HG03520 (cell line): ENCODE measurements around the gene AGPAT3.
"Not testable (repeated sequence)": the region's sequence is repeated elsewhere in the genome, so short reads cannot be mapped to it uniquely, and the experiment has no call there.

Experiments used
- ATAC-seq: cut with Tn5 transposase; IDR thresholded peaks from one replicate; pipeline ENCODE4 v1.9.1; 2021; ENCODE audit warnings: mild to moderate bottlenecking, moderate library complexity; ENCODE audit not compliant: unreplicated experiment

Gene AGPAT3

GRCh38 chr21:43834146-43834905 is 30.7 kb upstream of the AGPAT3 start:
- no peak for ATAC-seq

GRCh38 chr21:43835050-43835449 is 30.0 kb upstream of the AGPAT3 start:
- no peak for ATAC-seq

- ATAC-seq = no peak
Observed at GRCh38 chr21:43835861-43836260, 29.2 kb upstream of the AGPAT3 start.

GRCh38 chr21:43836616-43837015 is 28.4 kb upstream of the AGPAT3 start:
- ATAC-seq = no peak

- no peak for ATAC-seq
Observed at GRCh38 chr21:43840259-43840658, 24.8 kb upstream of the AGPAT3 start.

GRCh38 chr21:43842742-43843141 is 22.3 kb upstream of the AGPAT3 start:
- ATAC-seq = no peak

GRCh38 chr21:43844906-43845305 is 20.1 kb upstream of the AGPAT3 start:
- not testable (repeated sequence) for ATAC-seq

- no peak for ATAC-seq
Observed at GRCh38 chr21:43845386-43845785, 19.6 kb upstream of the AGPAT3 start.

GRCh38 chr21:43846430-43846829 is 18.6 kb upstream of the AGPAT3 start:
- no peak for ATAC-seq

GRCh38 chr21:43847301-43847700 is 17.7 kb upstream of the AGPAT3 start:
- no peak for ATAC-seq

GRCh38 chr21:43848771-43849170 is 16.3 kb upstream of the AGPAT3 start:
- ATAC-seq = no peak

GRCh38 chr21:43849532-43850299 is 15.3 kb upstream of the AGPAT3 start:
- ATAC-seq = no peak

GRCh38 chr21:43850728-43851295 is 14.2 kb upstream of the AGPAT3 start:
- ATAC-seq = no peak

- no peak for ATAC-seq
Observed at GRCh38 chr21:43851593-43851992, 13.4 kb upstream of the AGPAT3 start.

GRCh38 chr21:43853851-43854772 is 10.9 kb upstream of the AGPAT3 start:
- ATAC-seq = no peak

- peak; percentile 56 for ATAC-seq
Observed at GRCh38 chr21:43854773-43855633, 10.0 kb upstream of the AGPAT3 start.

GRCh38 chr21:43855955-43856354 is 9.1 kb upstream of the AGPAT3 start:
- no peak for ATAC-seq

GRCh38 chr21:43858806-43859648 is 6.0 kb upstream of the AGPAT3 start:
- no peak for ATAC-seq

GRCh38 chr21:43859747-43860214 is 5.2 kb upstream of the AGPAT3 start:
- ATAC-seq = no peak
